HUES6 (cell line): Measurements from ENCODE around the gene COL27A1.

ENCODE experiments used
- H3K27ac ChIP-seq: 2 replicates; pipeline ENCODE4 v1.7.0; 2013; ENCODE audit warnings: low read depth, mild to moderate bottlenecking, low read length, inconsistent platforms
- H3K27me3 ChIP-seq: 2 replicates; pipeline ENCODE4 v1.6.1; 2013; ENCODE audit warnings: low read length; ENCODE audit not compliant: control insufficient read depth, insufficient read depth
- H3K36me3 ChIP-seq: 2 replicates; pipeline ENCODE4 v1.6.1; 2013; ENCODE audit warnings: low read length; ENCODE audit not compliant: control insufficient read depth, insufficient read depth
- H3K4me1 ChIP-seq: 2 replicates; pipeline ENCODE4 v1.6.1; 2013; ENCODE audit warnings: low read length; ENCODE audit not compliant: control insufficient read depth, insufficient read depth
- H3K4me3 ChIP-seq: 2 replicates; pipeline ENCODE4 v1.5.1; 2013; ENCODE audit warnings: low read depth, low read length
- H3K9ac ChIP-seq: one replicate; pipeline ENCODE4 v1.6.1; 2013; ENCODE audit warnings: mild to moderate bottlenecking, low read length
- H3K9me3 ChIP-seq: 2 replicates; pipeline ENCODE4 v1.6.1; 2013; ENCODE audit warnings: low read depth, low read length; ENCODE audit not compliant: control insufficient read depth, insufficient read depth

Gene COL27A1

GRCh38 chr9:114308361-114308950, 153.1 kb downstream of the COL27A1 start:
- H3K9ac ChIP-seq: no peak overlapping the region
- H3K27ac ChIP-seq: no peak overlapping the region
- H3K36me3 ChIP-seq: peaks cover 26% of the 10 kb centered on the region
- H3K9me3 ChIP-seq: no peaks in the 10 kb centered on the region
- no peaks in the 10 kb centered on the region for H3K27me3 ChIP-seq
- H3K4me1 ChIP-seq: 0 out of 2 replicates have a peak, but pooled peaks cover 3% of the 10 kb centered on the region
- no peak overlapping the region for H3K4me3 ChIP-seq

GRCh38 chr9:114309096-114309495, 153.8 kb downstream of the COL27A1 start:
- Histone ChIP-seq H3K36me3 (peaks cover 26% of the 10 kb centered on the region), H3K9me3 (no peaks in the 10 kb centered on the region), H3K27ac (no peak overlapping the region), H3K4me3 (no peak overlapping the region), H3K27me3 (no peaks in the 10 kb centered on the region), H3K9ac (no peak overlapping the region), H3K4me1 (0 out of 2 replicates have a peak, but pooled peaks cover 3% of the 10 kb centered on the region)

GRCh38 chr9:114310471-114311450, 155.4 kb downstream of the COL27A1 start:
- Histone ChIP-seq H3K9ac (no peak overlapping the region), H3K4me1 (0 out of 2 replicates have a peak, but pooled peaks cover under 1% of the 10 kb centered on the region), H3K27me3 (no peaks in the 10 kb centered on the region), H3K27ac (no peak overlapping the region), H3K4me3 (no peak overlapping the region), H3K36me3 (peaks cover 22% of the 10 kb centered on the region), H3K9me3 (no peaks in the 10 kb centered on the region)

GRCh38 chr9:114311571-114312512, 156.5 kb downstream of the COL27A1 start:
- H3K9me3 ChIP-seq: no peaks in the 10 kb centered on the region
- no peak overlapping the region for H3K4me3 ChIP-seq
- H3K36me3 ChIP-seq: peaks cover 22% of the 10 kb centered on the region
- H3K27me3 ChIP-seq: no peaks in the 10 kb centered on the region
- peaks cover 3% of the 10 kb centered on the region; the same call in 1 of the 2 replicates for H3K4me1 ChIP-seq
- H3K9ac ChIP-seq: no peak overlapping the region
- no peak overlapping the region for H3K27ac ChIP-seq

GRCh38 chr9:114312513-114312875, 157.2 kb downstream of the COL27A1 start:
- H3K4me3 ChIP-seq: no peak overlapping the region
- peaks cover 3% of the 10 kb centered on the region; the same call in 1 of the 2 replicates for H3K4me1 ChIP-seq
- no peak overlapping the region for H3K9ac ChIP-seq
- H3K36me3 ChIP-seq: peaks cover 15% of the 10 kb centered on the region
- no peak overlapping the region for H3K27ac ChIP-seq
- no peaks in the 10 kb centered on the region for H3K9me3 ChIP-seq
- no peaks in the 10 kb centered on the region for H3K27me3 ChIP-seq

- H3K9me3 ChIP-seq: no peaks in the 10 kb centered on the region
Observed at GRCh38 chr9:114313186-114313585, 157.8 kb downstream of the COL27A1 start.

GRCh38 chr9:114314256-114314867, 159.0 kb downstream of the COL27A1 start:
- H3K36me3 ChIP-seq: 0 out of 2 replicates have a peak, but pooled peaks cover 5% of the 10 kb centered on the region
- peaks cover 3% of the 10 kb centered on the region; the same call in 1 of the 2 replicates for H3K4me1 ChIP-seq
- no peak overlapping the region for H3K27ac ChIP-seq
- H3K4me3 ChIP-seq: no peak overlapping the region
- H3K9ac ChIP-seq: no peak overlapping the region
- no peaks in the 10 kb centered on the region for H3K27me3 ChIP-seq
- H3K9me3 ChIP-seq: no peaks in the 10 kb centered on the region

More at GRCh38 chr9:114313186-114313585, 157.8 kb downstream of the COL27A1 start:
- H3K9ac ChIP-seq: no peak overlapping the region
- peaks cover 3% of the 10 kb centered on the region; the same call in 1 of the 2 replicates for H3K4me1 ChIP-seq
- H3K27ac ChIP-seq: no peak overlapping the region
- H3K4me3 ChIP-seq: no peak overlapping the region
- no peaks in the 10 kb centered on the region for H3K27me3 ChIP-seq
- H3K36me3 ChIP-seq: peaks cover 9% of the 10 kb centered on the region; the same call in 1 of the 2 replicates

- Histone ChIP-seq H3K36me3 (0 out of 2 replicates have a peak, but pooled peaks cover 5% of the 10 kb centered on the region), H3K27me3 (no peaks in the 10 kb centered on the region), H3K9me3 (no peaks in the 10 kb centered on the region), H3K4me3 (no peak overlapping the region), H3K27ac (no peak overlapping the region), H3K9ac (no peak overlapping the region), H3K4me1 (peaks cover 3% of the 10 kb centered on the region; the same call in 1 of the 2 replicates)
Observed at GRCh38 chr9:114314881-114315722, 159.8 kb downstream of the COL27A1 start.

GRCh38 chr9:114315723-114316363, 160.5 kb downstream of the COL27A1 start:
- Histone ChIP-seq H3K27ac (no peak overlapping the region), H3K36me3 (no peaks in the 10 kb centered on the region), H3K4me1 (peaks cover 3% of the 10 kb centered on the region; the same call in 1 of the 2 replicates), H3K27me3 (no peaks in the 10 kb centered on the region), H3K9ac (no peak overlapping the region), H3K9me3 (no peaks in the 10 kb centered on the region), H3K4me3 (no peak overlapping the region)
